ENCODE results near the gene LBR. TPM values are rescaled to one million over a fixed set of nuclear protein-coding genes. Genes with fewer than 3 reads are reported as not detected.
"Not testable (repeated sequence)": the region's sequence is repeated elsewhere in the genome, so short reads cannot be mapped to it uniquely, and the experiment has no call there.

LBR gene
- total RNA-seq, 2 experiments from 2014 or later = 239 to 296 TPM

DNA sequence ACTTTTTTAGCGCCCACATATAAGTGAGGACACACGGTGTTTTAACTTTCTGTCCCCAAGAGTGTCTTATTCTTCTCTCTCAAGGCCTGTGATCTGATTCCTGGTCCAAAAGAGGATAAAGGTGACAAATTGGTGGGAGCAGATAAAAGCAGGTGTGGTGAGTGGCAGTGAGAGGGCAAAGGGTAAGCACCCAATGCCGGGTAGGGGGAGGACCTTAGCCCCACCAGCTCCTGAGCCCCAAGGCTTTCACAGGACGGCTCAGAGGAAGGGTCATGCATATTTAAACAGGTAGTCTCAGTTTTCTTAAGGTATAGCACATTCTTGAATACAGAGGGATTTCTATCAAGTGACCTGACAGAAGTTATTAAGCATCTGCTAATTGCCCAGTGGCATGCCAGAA lies 19.6 kb downstream of the LBR start:
- ChIA-PET CTCF (interaction anchor here (1.0 kb wide), 1 partner anchor 17 kb away, joined by 3 read pairs; no protein-coding TSS in a partner anchor), POLR2A (no interaction called here)
- Mint-ChIP-seq H3K27ac (no peak overlapping the region), H3K4me1 (peaks cover 2% of the 10 kb centered on the region), H3K36me3 (ENCODE audit: low read depth) (peaks cover 80% of the 10 kb centered on the region), H3K27me3 (no peaks in the 10 kb centered on the region), H3K9me3 (no peaks in the 10 kb centered on the region), H3K4me3 (no peak overlapping the region)
- no peak for DNase-seq

DNA sequence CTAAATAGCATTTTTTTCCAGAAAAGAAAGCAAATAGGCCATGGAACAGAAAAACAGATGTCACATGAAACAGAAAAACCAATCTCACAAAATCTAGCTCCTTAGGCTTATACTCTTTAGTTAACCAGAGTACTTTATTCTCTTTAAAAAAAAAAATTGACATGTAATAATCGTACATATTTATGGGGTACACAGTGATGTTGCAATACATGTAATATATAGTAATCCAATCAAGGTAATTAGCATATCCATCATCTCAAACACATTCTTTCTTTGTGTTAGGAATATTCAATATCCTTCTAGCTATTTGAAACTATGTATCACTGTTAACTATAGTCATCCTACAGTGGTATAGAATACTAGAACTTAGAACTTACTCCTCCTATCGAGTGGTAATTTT lies 20.1 kb downstream of the LBR start:
- ChIA-PET POLR2A (no interaction called here), CTCF (no interaction called here)
- no peaks in the 10 kb centered on the region for H3K9me3 Mint-ChIP-seq
- H3K27ac Mint-ChIP-seq = no peak overlapping the region
- H3K4me1 Mint-ChIP-seq = peaks cover 2% of the 10 kb centered on the region
- H3K27me3 Mint-ChIP-seq = no peaks in the 10 kb centered on the region
- H3K36me3 Mint-ChIP-seq (ENCODE audit: low read depth) = peaks cover 81% of the 10 kb centered on the region
- DNase-seq = no peak
- no peak overlapping the region for H3K4me3 Mint-ChIP-seq

DNA sequence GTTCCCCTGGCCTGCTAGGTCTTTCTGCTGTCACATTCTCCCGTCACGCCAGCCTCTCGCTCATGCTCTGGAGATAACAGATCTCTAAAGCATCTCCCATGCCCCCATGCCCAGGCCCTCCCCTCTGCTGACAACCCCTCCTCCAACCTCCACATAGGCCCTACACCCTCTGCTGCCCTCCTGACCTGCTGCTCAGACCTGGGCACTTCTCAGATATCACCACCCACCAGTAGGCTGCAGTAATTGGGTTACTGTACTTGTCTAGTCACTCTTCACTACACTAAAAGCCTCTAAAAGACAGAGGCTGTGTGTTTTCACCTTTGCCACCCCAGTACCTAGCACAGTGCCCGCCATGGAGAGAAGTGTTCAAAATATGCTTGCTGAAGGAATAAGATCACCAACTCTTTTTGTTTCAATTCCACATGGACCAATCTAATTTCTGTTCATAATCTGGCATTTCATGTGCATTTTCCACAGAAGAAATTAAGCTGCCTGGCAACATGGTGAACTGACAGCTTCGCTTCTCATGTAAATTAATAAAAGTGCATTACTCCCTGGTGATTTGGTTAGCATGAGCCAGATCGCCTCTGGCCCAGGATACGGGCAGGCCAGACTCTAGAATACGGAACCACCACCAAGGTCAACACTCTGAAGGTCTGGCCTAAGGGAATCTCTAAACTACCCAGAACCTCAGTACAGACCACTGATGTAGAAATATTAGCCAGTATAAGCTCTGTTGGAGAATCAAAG lies 20.7 kb downstream of the LBR start:
- Mint-ChIP-seq H3K4me1 (peaks cover 2% of the 10 kb centered on the region), H3K9me3 (no peaks in the 10 kb centered on the region), H3K27ac (no peak overlapping the region), H3K4me3 (no peak overlapping the region), H3K36me3 (ENCODE audit: low read depth) (peaks cover 75% of the 10 kb centered on the region), H3K27me3 (no peaks in the 10 kb centered on the region)
- CTCF ChIA-PET = interaction anchor here (0.8 kb wide), 1 partner anchor 17 kb away, joined by 3 read pairs; no protein-coding TSS in a partner anchor
- POLR2A ChIA-PET = no interaction called here
- no peak for DNase-seq

DNA sequence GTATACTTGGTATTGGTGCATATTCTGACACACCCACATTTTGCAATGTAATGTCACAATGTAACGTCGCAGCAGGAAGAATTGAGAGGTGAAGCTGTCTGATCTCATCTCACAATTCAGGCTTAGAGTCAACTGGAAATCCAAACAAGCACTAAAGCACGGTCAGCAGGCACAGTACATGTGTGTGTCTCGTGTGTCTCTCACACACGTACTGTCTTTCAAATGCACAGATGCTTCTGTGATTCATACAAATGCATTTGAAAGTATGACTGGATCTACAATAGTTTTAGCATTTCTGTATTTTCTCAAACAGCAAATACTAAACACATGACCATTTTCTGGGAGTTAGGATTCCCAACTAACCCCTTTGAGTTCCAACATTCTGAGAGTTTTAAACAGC lies 26.9 kb downstream of the LBR start:
- Mint-ChIP-seq H3K4me1 (peaks cover 8% of the 10 kb centered on the region), H3K27ac (no peak overlapping the region), H3K27me3 (no peaks in the 10 kb centered on the region), H3K4me3 (no peak overlapping the region), H3K36me3 (ENCODE audit: low read depth) (peaks cover 78% of the 10 kb centered on the region), H3K9me3 (no peaks in the 10 kb centered on the region)
- no peak for DNase-seq
- ChIA-PET POLR2A (no interaction called here), CTCF (interaction anchor here (0.6 to 1.4 kb wide), 2 partner anchors 13 to 24 kb away, joined by 4 to 7 read pairs; no protein-coding TSS in a partner anchor)

DNA sequence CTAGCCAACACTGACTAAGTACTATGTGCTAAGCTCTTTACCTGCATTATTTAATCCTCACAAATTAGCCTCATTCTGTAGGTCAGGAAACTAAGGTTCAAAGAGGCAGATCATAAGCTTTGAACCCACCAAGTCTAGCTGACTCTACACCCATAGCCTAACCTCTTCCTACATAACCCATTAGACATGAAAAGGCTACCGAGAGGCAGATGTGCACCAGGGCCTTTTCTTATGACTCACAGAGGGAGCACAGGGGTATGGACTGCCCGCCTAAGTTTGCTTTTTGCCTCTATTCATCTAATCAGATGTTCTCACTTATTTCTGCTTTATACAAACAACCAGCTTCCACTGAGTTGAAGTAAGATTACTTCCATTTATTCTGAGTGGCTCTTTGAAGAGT lies 31.5 kb downstream of the LBR start:
- Mint-ChIP-seq H3K27ac (peak overlapping the region; percentile 31), H3K36me3 (ENCODE audit: low read depth) (peaks cover 55% of the 10 kb centered on the region), H3K4me1 (peaks cover 8% of the 10 kb centered on the region), H3K4me3 (no peak overlapping the region), H3K27me3 (no peaks in the 10 kb centered on the region), H3K9me3 (no peaks in the 10 kb centered on the region)
- POLR2A ChIA-PET = interaction anchor here (0.6 kb wide), 1 partner anchor 658 kb away, joined by 3 read pairs; no protein-coding TSS in a partner anchor
- DNase-seq = no peak
- CTCF ChIA-PET = no interaction called here

DNA sequence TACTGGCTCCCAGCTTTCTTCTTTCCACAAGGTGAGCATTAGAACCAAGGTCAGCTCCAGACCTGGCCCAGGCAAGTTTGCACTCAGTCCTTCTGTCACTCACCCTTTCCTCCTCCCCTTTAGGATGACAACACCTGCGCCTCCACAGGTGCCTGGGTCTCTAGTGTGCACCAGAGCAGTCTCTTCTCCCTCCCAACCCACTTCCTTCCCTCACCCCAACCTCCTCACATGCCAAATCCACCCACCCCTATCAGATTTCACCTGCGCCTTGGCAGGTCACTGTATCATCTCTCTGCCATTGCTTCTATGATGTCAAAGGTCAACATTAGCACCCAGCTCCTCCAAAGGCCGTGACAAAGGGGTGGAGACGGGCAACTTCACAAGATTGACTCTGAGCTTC lies 38.0 kb downstream of the LBR start:
- DNase-seq = no peak
- no peak overlapping the region for H3K27ac Mint-ChIP-seq
- peaks cover 9% of the 10 kb centered on the region for H3K36me3 Mint-ChIP-seq (ENCODE audit: low read depth)
- ChIA-PET CTCF (interaction anchor here (1.0 to 1.6 kb wide), 2 partner anchors 8 to 12 kb away, joined by 3 to 5 read pairs; no protein-coding TSS in a partner anchor), POLR2A (no interaction called here)
- no peak overlapping the region for H3K4me3 Mint-ChIP-seq
- H3K27me3 Mint-ChIP-seq = no peaks in the 10 kb centered on the region
- H3K4me1 Mint-ChIP-seq = peaks cover 10% of the 10 kb centered on the region
- H3K9me3 Mint-ChIP-seq = no peaks in the 10 kb centered on the region

DNA sequence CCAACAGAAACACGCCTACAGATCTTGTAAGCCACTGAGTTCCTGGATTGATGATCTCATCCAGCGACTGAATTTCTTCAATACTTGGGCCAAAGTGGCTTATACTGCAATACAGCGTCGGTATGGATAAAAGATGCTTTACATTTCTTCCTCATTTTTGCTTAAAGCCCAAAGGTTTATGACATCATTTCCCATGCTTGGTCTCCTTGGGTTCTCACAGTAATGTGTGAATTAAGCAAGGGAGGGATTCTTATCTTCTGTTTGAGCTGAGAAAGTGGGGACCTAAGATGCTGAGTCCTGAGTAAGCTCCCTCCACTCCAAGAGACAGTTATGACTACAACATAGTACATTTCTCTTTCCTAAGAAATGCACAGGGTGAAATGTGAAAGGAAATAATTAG lies 39.5 kb downstream of the LBR start:
- no peaks in the 10 kb centered on the region for H3K27me3 Mint-ChIP-seq
- no peak for DNase-seq
- CTCF ChIA-PET = interaction anchor here (0.8 to 1.6 kb wide), 2 partner anchors 9 to 13 kb away, joined by 4 to 5 read pairs; no protein-coding TSS in a partner anchor
- H3K4me3 Mint-ChIP-seq = no peak overlapping the region
- peaks cover 10% of the 10 kb centered on the region for H3K4me1 Mint-ChIP-seq
- no peak overlapping the region for H3K27ac Mint-ChIP-seq
- H3K9me3 Mint-ChIP-seq = no peaks in the 10 kb centered on the region
- POLR2A ChIA-PET = no interaction called here
- peaks cover 11% of the 10 kb centered on the region for H3K36me3 Mint-ChIP-seq (ENCODE audit: low read depth)

DNA sequence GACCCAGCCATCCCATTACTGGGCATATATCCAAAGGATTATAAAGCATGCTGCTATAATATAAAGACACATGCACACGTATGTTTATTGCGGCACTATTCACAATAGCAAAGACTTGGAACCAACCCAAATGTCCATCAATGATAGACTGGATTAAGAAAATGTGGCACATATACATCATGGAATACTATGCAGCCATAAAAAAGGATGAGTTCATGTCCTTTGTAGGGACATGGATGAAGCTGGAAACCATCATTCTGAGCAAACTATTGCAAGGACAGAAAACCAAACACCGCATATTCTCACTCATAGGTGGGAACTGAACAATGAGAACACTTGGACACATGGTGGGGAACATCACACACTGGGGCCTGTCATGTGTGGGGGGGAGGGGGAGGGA lies 41.0 kb downstream of the LBR start:
- H3K27me3 Mint-ChIP-seq; H3K27ac Mint-ChIP-seq; H3K9me3 Mint-ChIP-seq; H3K36me3 Mint-ChIP-seq (ENCODE audit: low read depth); DNase-seq; POLR2A ChIA-PET; H3K4me3 Mint-ChIP-seq; CTCF ChIA-PET: not testable (repeated sequence)
- H3K4me1 Mint-ChIP-seq = peaks cover 10% of the 10 kb centered on the region

DNA sequence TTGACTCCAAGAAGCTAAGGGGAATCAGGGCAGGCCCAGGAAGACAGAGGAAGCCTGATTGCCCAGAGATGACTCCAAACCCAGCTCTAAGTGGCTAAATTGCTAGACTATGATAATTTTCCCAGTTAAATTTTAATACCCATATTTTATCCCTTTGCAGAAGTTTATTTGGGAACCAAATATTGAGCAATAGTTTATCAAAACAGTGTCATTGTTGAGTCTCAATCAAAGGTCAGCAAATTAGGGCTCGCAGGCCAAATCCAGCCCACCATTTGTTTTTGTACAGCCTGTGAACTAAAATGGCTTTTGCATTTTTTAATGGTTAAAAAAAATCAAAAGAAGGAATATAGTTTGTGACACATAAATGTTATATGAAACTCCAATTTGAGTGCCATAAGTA lies 47.1 kb downstream of the LBR start:
- Mint-ChIP-seq H3K36me3 (ENCODE audit: low read depth) (peaks cover 9% of the 10 kb centered on the region), H3K27me3 (no peaks in the 10 kb centered on the region), H3K4me1 (peaks cover 3% of the 10 kb centered on the region), H3K4me3 (no peak overlapping the region), H3K9me3 (no peaks in the 10 kb centered on the region), H3K27ac (no peak overlapping the region)
- CTCF ChIA-PET = no interaction called here
- POLR2A ChIA-PET = no interaction called here
- DNase-seq = no peak

DNA sequence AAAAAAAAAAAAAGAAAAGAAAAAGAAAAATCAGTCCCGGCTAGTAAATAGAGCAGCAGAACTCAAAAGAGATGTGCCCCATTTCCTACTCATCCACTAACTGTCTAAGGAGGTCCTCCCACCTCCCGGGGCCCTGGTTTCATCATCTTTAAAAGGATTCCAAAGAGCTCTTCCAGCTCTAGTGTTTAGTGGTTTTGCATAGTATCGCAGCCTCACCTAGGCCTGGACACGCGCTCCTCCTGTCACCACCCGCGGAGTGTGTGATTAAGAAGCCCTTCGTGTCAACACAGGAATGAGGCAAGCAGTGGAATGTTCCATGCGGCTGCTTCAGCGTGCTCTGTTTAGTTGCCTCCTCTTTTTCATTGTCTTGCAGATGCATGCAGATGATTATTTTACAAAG lies 49.0 kb downstream of the LBR start:
- CTCF ChIA-PET = interaction anchor here (1.3 kb wide), 1 partner anchor 11 kb away, joined by 3 read pairs; no protein-coding TSS in a partner anchor

DNA sequence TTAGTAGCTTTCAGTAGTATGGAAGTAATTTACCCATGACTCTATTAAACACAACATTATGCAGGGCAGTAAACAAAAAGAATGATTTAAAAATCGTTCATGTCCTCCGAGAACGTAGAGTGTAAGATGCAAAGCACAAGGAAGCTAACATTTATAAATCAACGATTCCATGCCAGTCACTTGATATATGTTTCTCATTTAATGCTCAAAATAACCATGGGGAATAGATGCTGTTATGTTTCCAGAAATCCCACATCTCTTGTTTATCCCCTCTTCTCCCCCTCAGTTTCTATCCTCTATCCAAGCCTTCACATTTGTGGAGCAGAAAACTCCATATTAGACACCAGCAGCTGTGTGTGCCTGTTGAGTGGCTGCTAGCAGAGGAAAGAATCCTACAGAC lies 52.8 kb downstream of the LBR start:
- ChIA-PET POLR2A (no interaction called here), CTCF (no interaction called here)
- H3K4me1 Mint-ChIP-seq = peaks cover 2% of the 10 kb centered on the region

More for the DNA sequence above, 49.0 kb downstream of the LBR start:
- POLR2A ChIA-PET = no interaction called here
- H3K9me3 Mint-ChIP-seq = no peaks in the 10 kb centered on the region
- no peak overlapping the region for H3K27ac Mint-ChIP-seq
- no peak for DNase-seq
- no peak overlapping the region for H3K4me3 Mint-ChIP-seq
- peaks cover 3% of the 10 kb centered on the region for H3K4me1 Mint-ChIP-seq
- peaks cover 2% of the 10 kb centered on the region for H3K36me3 Mint-ChIP-seq (ENCODE audit: low read depth)
- no peaks in the 10 kb centered on the region for H3K27me3 Mint-ChIP-seq

DNA sequence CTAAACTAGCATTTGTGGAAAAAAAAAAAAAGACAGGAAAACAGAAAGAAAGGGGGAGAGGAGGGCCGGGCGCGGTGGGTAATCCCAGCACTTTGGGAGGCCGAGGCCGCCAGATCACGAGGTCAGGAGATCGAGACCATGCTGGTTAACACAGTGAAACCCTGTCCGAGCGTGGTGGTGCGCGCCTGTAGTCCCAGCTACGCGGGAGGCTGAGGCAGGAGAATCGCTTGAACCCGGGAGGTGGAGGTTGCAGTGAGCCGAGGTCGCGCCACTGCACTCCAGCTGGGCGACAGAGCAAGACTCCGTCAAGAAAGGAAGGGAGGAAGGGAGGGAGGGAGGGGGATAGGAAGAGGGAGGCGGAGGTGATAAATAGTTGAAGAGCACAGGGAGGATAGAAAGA lies 54.7 kb downstream of the LBR start:
- no peaks in the 10 kb centered on the region for H3K9me3 Mint-ChIP-seq
- H3K36me3 Mint-ChIP-seq (ENCODE audit: low read depth) = no peaks in the 10 kb centered on the region
- no peak for DNase-seq
- peaks cover 3% of the 10 kb centered on the region for H3K27me3 Mint-ChIP-seq
- POLR2A ChIA-PET = no interaction called here
- H3K4me3 Mint-ChIP-seq = no peak overlapping the region
- no peak overlapping the region for H3K27ac Mint-ChIP-seq
- no peaks in the 10 kb centered on the region for H3K4me1 Mint-ChIP-seq
- CTCF ChIA-PET = no interaction called here

More for the DNA sequence above, 52.8 kb downstream of the LBR start:
- Mint-ChIP-seq H3K27me3 (peaks cover 3% of the 10 kb centered on the region), H3K27ac (no peak overlapping the region), H3K36me3 (ENCODE audit: low read depth) (no peaks in the 10 kb centered on the region), H3K9me3 (no peaks in the 10 kb centered on the region), H3K4me3 (no peak overlapping the region)
- no peak for DNase-seq

DNA sequence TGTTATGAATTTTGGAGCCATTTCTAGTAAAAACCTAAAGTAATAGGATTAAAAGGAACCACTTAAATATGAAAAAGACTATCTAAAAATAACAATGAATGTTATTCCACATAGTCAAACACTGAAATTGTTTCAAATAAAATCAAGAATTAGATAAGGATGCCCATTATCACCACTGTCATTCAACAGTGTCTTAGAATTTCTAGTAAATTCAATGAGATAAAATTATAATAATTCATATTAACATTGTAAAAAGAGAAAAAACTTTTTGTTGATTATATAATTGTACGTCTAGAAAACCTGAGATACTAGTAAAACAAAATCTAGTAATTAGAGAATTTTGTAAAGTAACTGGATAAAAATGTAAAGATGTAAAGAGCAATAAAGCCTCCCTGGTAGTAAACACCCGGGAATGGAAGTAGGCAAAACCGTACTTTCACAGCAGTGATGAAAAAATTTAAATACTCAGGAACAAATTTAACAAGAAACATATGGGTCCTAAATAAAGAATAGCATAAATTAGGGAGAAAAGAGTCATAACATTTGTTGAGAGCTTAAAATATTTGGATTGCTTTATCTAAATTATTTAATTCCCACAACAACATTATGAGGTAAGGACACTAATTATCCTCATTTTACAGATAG lies 56.4 kb downstream of the LBR start:
- no peaks in the 10 kb centered on the region for H3K4me1 Mint-ChIP-seq
- H3K9me3 Mint-ChIP-seq = no peaks in the 10 kb centered on the region
- DNase-seq = no peak
- H3K27ac Mint-ChIP-seq = no peak overlapping the region
- H3K36me3 Mint-ChIP-seq (ENCODE audit: low read depth) = no peaks in the 10 kb centered on the region
- no peak overlapping the region for H3K4me3 Mint-ChIP-seq
- POLR2A ChIA-PET = no interaction called here
- CTCF ChIA-PET = no interaction called here
- peaks cover 16% of the 10 kb centered on the region for H3K27me3 Mint-ChIP-seq

All from activated CD4-positive, alpha-beta T cell treated with anti-CD3 and anti-CD28 coated beads, Interleukin-2, amount 10 ng/mL, durations not matched to agents 7 days and 5 days (primary cell).